NCI-H526 (cell line): ENCODE data around the gene HCN2.

ENCODE experiments used
- DNase-seq, 2 experiments: peaks; one replicate each; lab custom pipeline; 2025; lab: John Stamatoyannopoulos, UW

Gene HCN2

DNA sequence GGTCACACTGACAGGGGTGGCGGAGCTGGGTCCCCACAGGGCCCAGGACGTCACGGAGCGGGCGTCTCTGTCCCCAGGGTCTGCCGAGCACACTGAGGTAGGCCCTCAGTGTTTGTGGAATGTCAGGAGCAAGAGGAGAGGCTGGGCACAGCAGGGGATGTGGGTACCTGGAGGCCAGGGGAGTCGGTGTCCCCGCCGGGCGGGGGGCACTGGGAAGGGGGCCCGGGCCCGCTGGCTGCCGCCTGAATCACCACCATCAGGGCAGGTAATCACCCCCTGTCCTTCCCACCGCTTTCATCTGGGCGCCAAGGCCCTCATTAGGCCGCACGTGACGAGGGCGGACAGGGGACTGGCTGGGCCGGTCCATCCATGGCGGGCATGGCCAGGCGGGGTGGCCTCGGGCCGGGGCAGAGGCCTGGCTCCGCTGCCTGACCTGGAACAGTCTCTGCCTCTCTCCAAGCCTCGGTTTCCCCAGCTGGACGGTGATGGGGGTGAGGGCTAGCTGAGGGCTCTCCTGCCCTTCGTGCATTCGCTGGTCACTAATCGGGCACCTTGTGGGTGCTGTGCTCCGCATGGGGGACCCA, 51.0 kb downstream of the HCN2 start:
- no peak for DNase-seq

DNA sequence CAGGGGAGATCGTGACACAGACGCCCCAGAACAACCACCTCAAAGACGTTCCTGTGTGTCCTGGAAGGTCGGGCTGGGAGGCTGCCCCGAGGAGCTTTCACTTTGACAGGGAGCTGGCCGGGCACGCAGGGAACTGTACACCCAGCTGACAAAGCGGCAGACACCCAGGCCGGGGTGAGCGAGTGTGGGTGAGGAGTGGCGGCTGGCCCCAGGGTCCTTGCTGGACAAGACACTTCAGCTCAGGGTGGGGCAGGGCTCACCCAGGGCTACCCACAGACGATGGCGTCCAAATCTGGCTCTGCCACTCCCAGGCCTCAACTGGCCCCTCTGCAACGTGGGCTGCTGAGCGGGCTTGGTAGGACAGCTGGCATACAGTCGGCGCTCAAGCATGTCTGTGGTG, 52.0 kb downstream of the HCN2 start:
- no peak for DNase-seq

DNA sequence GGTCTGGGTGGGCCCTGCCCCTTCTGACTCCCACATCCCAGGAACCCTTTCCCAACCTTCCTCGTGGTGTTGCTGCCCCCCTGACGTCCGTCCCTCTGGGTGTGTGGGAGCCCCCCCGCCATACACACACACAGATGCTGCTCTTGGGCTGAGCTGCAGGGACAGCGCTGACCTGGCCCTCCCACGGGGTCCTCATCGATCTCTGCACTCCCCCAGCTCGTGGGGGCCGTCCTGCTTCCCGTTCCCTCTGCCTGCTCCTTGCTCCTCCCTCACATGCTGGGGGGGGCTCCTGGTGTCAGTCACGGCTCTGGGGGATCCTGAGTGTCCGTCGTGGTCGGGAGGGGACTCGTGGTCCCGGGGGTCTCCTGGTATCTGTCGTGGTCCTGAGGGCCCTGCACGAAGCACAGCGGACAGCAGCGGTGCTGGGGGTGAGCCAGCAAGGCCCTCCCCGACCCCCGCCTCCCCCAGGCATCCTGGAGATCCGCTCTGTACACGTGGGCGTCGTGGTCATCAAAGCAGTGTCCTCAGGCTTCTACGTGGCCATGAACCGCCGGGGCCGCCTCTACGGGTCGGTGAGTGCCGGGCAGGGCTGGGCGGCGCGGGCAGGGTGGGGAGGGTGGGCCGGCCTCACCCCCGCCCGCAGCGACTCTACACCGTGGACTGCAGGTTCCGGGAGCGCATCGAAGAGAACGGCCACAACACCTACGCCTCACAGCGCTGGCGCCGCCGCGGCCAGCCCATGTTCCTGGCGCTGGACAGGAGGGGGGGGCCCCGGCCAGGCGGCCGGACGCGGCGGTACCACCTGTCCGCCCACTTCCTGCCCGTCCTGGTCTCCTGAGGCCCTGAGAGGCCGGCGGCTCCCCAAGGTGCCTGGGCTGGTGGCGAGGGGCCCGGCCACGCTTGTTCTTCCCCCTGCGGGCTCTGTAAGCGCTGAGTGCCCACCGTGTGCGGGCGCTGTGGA, 53.4 kb downstream of the HCN2 start:
- DNase-seq, result no peak

DNA sequence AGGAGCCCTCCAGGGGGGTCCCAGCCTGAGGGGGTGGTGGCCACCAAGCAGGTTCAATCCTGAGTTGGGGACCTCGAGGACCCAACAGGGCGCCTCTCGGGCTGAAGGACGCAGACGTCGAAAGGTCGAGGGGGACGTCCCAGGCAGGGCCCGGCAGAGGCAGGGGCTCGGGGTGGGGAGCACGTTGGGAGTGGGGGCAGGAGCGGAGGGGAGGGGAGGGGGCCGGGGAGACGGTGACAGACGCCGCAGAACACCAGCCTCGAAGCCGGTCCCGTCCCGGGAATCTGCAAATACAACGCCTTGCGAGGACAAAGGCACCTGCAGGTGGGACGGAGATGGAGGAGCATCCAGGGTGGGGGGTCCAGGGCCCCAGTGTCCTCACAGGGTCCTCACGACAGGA, 54.1 kb downstream of the HCN2 start:
- DNase-seq, result no peak

DNA sequence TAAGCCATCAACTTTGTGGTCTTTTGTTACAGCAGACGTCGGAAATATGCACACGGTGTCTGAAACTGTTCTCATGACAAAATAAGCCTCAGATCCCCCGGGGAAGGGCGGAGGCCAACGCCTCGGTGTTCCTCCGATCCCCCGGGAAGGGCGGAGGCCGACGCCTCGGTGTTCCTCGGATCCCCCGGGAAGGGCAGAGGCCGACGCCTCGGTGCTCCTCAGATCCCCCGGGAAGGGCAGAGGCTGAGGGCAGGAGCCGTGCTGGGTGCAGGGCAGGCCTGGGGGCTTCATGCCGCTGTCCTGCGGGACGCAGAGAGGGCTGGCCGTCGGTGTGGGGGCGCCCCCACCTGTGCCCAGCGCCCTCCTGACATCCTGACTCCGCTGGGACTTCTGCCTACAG, 54.7 kb downstream of the HCN2 start:
- DNase-seq, result no peak

DNA sequence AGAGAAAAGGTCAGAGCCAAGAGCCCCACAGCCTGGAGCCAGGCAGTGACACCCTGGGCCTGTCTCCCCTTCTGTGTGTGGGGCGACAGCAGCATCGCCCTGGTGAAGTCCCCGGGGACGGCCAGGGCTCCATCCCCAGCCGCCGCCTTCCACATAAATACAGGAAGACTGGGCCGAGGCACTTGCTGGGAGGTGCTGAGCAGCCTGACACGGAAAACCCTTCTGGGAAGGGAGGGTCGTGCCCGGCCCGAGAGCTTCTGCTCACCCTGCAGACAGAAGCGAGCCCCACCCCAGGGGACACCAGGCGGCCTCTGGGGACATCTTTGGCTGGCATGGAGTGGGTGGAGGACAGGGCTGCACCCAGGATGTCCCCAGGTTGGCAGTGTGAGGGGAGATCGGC, 55.1 kb downstream of the HCN2 start:
- no peak for DNase-seq

DNA sequence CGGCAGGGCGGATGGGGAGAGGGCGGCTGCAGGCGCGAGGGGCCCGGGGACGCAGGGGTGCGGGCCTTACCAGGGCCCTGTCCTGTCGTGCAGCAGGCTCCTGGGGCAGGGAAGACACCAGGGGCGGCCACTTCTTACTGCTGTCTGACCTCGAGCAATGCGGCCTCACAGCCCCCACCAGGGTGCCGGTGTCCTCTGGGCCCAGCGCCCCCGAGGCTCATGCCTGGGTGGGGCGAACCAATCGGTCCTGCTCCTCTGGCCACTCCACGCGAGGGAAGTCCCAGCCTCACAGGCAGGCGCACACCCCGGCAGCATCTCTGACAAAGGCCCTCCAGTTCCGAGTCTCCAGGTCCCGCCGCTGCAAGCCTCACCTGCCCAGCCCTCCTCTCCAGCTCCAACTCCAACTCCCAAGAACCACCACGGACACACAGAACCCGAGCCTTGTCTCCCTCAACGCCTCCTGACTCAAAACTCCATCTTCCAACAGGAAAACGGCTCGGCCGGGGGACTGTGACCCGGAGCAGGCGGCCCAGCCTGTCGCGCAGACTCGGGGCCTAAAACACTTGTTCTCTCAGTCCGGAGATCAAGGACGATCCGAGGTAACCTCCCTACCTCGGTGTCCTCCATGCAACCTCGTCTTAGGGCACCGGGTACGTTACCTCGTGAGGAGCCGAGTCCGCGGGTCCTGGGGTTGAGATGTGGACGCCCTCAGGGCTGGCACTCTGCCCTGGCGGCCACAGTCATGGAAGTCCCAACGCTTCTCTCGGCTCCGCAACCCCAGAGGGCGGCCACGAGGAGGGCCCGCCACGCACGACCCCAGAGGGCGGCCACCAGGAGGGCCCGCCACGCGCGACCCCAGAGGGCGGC, 56.5 kb downstream of the HCN2 start:
- no peak for DNase-seq

DNA sequence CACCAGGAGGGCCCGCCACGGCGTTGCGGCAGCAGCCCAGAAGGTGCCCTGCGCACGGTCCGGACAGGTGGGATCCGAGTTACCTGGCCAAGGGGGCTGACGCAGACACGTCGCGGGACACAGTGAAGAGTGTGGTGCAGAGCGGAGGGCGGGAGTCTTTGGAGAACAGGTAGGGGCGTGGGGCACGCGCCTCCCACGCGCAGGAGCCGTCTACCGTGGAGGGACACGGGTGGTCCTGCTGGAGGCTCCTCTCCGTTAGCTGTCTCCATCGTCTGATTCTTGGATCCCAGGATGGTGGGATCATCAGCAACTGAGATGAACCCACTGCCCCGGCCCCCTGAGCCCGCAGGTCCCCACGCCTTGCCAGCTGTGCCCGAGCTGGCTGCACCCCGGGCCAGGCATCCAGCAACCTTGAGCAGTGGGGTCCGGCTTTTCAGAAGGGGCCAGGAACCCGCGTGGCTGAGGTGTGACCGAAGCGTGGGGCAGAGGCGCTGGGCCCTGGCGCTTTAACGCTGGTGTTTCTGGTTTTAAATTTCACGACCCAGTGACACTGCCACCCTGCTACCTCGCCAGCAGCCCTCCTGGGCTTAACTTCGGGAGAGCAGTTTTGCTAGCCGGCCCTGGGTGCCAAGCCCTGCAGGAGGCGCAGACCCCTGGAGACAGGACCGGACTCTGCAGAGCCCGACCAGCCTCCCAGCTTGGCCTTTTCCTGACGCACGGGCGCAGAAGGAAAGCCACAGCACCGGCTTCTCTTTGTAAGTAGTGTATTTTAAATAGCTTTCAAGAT, 57.3 kb downstream of the HCN2 start:
- DNase-seq, result no peak

DNA sequence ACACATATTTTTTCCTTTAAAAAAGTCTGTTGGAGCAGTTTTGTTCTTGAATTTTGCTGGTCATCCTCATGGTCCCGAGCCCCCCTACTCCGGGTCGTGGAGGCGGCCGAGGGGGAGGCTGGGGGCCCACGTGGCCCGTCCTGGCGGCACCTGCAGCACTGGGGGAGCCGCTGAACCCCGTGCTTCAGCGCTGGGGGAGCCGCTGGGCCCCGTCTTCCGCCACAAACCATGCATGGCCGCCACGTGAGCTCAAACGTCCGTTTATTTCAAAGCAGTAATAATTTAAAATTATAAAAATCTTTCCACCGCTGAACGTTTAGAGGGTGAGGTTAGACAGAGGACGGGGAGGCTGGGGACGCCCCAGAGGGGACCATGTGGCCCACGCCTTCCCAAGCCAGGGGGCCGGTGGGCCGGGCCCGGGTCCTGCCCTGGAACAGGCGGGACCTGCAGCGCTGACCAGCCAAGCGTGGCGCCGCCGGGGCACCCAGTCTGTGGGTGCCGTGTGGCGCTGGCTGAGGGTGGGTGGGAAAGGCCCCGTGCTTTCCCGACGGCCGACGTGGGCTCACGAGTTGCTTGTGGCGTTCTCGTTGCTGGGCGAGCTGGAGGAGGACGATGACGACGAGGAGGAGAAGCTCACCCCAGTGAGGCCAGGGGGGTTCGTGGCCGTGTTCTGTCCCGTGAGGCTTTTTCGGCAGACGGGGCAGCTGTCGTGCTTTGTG, 58.0 kb downstream of the HCN2 start:
- no peak for DNase-seq

DNA sequence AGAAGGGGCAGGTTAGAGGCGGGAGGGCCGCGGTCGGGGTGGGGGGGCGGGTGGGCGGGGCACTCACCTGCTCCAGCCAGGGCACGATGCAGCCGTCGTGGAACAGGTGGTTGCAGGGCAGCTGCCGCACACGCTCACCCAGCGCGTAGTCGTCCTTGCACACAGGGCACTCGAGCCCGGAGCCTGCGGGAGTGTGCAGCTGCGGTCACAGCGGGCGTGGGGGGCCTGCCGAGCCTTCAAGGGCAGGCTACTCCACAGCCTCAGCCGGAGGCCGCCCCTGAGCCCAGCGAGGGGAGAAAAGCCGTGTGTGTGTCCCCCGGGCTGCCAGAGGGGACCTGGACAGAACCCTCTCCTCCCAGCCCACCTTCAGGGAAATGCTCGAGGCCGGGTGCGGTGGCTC, 58.6 kb downstream of the HCN2 start:
- DNase-seq, result no peak

DNA sequence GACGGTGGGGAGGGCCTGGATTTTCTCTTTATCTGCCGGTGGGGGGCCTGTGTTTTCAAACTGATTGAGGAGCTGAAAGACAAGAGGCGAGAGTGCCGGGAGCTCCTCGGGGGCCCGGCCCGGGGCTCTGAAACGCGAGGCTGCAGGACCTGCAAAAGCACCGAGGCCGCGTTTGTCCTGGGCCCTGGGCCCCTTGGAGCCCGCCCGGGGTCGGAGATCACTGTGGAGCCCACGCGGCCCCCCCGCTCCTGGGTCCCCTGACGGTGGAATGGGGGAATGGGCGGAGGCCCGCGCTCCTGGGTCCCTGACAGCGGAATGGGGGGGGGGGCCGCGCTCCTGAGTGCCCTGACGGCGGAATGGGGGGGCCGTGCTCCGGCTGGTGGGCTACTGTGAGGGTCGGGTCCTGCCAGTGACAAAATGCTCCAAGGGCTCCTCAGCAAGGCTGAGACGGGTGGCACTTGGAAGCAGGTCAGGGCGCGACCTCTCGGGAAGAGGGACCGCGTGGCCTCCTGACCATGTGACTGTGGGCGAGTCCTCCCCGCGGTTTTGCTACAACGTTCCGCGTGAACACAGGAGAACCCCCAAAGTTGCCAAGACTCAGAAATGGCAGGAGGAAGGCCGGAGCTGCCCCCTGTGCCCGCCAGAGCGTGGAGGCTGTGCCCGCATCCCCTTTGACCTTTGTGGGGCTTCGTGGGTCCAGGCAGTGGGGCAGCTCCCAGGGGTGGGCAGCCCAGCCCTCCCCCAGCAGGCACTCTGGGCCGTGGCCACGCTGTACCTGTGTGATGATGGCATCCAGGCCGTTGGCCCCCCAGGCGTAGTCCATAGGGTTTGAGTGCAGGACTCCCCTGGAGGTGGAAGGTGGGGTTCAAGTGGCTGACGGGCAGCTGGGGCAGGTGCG, 59.5 kb downstream of the HCN2 start:
- no peak for DNase-seq

DNA sequence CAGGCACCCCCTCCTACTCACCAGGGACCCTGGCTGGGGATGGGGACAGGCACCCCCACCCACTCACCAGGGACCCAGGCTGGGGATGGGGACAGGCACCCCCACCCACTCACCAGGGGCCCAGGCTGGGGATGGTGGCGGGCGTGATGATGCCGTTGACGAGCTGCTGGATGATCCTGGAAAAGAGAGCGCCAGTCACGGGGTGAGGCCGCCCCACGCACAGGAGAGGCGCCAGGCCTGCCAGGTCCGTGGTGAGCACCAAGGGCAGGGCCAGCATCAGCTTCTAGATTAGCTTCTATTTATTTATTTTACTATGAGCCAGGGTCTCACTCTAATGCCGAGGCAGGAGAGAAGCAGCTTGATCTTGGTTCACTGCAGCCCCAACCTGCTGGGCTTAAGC, 60.4 kb downstream of the HCN2 start:
- DNase-seq, result no peak

DNA sequence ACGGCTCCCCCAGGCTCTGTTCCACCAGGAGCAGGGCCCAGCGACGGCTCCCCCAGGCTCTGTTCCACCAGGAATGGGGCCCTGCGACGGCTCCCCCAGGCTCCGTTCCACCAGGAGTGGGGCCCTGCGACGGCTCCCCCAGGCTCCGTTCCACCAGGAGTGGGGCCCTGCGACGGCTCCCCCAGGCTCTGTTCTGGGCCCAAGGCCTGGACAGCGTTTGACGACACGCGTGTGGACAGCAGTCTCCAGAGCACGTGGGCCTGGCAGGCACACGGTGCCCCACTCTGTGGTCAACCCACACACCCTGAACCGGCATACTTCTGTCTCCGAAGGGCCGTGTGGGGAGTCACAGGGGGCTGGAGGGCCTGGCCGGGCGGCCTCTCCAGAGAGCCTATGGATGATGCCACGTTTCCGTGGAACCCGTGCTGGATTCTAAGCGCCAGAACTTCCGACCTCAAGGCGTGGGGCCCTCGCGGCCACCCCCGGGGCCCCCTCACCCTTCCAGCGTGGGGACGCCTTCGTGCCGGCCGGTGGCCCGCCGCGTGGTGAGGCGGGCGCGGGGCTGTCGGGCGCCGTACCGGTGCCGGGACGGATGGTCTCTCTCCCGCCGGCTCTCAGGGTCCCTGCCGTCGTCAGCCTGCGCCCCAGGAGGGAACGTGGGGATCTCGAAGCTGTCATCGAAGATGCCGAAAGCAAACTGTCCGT, 61.6 kb downstream of the HCN2 start:
- DNase-seq, result no peak

DNA sequence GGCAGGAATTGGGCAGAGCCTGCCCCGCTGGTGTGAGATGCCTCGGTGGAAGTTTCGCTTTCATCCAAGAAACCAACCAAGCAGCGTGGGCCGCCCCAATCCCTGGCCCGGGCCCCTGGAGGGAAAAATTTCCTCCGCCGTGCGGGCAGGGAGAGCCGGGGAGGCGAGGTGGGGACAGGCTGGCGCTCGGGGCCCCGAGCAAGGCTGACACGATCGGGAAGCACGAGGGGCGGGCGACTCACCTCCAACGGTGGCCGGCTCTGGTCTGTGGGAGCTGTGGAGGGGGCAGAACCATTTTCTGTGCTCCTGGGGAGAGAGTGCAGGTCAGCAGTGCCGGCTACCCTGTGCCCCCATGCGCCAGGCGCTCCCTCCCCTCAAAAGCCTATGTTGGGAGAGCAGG, 62.3 kb downstream of the HCN2 start:
- no peak for DNase-seq

DNA sequence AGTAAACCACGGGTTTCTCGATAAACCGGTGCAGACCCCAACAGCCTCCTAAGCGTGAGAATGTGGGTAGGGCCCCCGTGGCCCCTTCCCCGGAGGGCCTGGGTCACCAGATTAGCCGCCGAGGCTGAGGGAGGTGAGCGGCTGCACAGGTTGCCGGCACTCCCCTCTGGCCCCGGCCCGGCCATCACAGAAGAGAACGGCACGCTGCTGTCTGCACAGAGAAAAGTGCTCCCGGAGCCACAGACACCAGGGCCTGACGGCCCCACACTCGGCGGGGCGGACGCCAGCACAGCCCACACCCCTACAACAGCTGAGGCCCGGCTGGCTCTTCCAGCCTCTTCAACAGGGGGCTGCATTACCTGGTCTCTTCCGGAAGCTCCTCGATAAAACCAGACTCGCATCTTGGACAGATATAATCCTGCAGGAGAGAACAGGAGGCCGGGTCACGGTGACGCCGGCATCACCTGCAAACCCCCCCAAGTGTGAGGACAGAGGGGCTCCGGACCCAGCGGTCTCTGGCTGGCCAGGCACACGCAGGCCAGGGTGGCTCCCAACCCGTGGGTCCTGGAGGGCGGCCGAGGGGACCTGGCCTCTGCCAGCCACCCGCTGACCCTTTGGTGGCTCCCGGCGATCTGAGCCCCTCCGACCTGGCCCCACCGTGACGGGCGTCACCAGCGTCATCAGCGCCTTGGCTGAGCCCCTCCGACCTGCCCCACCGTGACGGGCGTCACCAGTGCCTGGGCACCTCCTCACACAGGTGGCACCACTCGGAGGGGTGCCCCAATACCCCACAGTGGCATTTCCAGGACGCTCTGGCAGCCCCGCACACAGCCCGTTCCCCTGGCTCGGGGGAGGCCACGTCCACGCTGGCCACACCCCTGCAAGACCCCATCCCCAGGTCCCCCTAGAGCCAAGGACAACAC, 63.0 kb downstream of the HCN2 start:
- no peak for DNase-seq

DNA sequence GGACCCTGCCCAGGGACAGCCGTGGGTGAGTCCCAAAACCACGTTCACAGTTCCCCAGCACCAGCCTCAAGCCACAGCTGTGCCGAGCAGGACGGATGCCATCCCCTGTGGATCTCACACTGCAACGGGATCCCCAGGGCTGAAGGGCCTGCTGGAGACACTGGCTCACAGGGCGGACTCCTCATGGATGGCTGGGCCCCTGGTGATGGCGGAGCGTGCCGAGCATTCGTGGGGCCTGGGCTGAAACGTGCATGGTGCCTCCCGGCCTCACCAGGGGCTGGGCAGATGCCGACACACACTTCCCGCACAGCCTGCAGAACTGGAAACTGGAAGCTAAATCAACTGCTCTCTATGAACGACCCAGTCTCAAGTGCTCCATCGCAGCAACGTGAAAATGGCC, 63.7 kb downstream of the HCN2 start:
- DNase-seq, result no peak

DNA sequence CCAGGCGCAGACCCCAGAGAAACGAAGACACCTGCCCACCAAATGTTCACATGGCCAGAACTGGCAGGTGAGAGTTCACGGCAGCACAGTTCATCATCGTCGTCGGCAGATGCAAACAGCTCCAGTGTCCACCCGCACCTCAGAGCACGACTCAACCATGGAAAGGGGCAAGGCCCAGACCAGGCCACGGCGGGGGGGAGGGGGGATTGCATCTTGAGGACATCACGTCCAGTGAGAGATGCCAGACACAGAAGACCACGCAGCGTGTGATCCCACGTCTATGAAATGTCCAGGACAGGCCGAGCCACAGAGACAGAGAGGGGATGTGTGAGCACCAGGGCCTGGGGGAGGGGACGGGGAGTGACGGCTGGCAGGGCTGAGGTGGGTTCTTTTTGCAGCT, 66.0 kb downstream of the HCN2 start:
- no peak for DNase-seq

DNA sequence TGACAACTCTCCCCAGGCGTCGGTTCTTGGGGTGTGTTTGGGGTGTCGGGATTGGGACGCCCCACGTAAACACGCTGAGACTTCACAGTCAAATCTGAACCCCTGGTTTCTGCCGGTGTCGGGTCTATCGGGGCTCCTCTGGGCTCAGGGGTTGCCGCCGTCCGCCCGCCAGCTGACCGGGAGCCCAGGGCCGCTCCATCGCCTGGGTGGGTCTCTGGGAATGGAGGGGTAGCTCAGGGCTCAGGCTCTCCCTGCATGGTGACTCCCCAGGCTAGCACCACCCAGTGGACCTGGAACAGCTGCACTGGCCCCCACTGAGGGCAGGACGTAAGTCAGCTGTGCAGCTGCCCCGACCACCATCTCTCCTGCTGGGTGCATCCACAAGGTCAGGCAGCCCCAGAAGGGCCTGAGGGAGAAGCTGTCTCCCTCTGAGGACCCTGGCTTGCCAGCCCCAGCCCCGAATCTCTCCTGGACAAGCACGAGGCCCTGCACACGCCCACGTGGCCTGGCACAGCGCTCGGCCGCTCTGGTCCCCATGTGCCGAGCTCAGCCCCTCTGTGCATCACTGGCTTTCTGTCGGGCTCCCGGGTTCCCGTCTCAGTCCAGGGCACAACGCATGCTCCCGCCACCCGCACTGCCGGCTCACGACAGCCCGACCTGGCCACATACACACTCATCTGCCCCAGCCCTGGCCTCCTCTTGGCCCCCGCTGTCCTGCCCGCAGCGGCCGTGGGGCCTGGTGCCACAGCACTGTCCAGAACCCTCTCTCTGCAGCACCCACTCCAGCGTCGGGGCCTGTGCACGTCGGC, 67.3 kb downstream of the HCN2 start:
- DNase-seq, result no peak
